Measurements from ENCODE around the gene NTN4.

- no peak for TF ChIP-seq CTCF (conservative IDR thresholded peaks at IDR 0.05; ENCODE audit: low read depth, low read length)
- TF ChIP-seq EZH2 (IDR thresholded peaks at IDR 0.05; ENCODE audit: borderline replicate concordance, low read depth, low read length, poor library complexity, severe bottlenecking) = no peak
Measured at GRCh38 chr12:95718006-95718431, 72.5 kb downstream of the NTN4 start.
